NCI-H748 treated with DMSO at 0.1 percent for 48 hours (cell line): Measurements from ENCODE around the gene PDGFB.

ENCODE experiments used
- DNase-seq: peaks from one replicate; lab custom pipeline; 2025; lab: John Stamatoyannopoulos, UW

PDGFB gene

DNA sequence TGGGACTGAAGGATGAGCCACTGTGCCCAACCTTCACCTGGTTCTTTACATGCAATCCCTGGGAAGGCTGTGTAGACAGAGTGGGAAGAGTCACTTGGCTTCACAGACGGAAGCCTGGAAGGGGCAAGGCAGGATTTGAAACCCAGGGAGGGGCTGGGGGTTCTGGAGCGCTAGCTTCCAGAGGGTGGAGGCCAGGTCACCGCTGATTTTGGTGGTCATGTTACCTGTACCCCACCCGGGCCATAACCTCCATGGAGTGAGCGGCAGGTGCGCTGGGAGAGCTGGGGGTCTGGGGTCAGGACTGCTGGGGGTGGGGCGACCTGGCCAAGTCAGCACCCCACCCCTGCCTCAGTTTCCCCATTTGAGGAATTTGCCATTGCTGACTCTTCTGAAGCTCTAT lies 38.3 kb downstream of the PDGFB start:
- DNase-seq: no peak

DNA sequence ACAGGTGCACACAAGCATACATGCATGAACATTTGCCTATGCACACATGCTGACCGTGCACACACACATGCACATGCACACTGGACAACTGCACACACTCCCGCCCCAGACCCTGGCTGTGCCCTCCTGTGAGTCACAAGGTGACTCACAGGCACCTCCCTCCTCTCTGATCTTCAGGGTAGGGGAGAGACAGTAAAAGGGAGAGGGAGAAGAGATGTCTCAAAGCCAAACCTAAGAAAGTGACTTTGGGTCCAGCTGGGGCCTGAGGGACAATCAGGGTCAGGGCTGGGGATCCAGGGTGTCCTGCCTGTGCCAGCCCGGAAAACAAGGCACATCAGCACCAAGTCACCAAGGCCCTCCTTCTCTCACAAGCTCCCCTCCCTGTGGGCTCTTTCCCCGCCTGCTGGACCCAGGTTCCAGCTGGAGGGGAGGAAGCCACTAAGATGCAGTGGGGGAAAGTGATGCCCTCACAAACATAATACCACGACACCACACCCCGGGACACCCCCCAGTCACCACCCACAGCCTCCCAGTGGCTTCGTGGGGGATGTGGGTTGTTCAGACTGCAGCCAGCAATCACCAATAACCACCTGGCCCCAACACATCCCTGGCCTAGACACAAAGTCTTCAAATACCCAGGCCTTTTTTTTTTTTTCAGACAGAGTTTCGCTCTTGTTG lies 39.3 kb downstream of the PDGFB start:
- no peak for DNase-seq

DNA sequence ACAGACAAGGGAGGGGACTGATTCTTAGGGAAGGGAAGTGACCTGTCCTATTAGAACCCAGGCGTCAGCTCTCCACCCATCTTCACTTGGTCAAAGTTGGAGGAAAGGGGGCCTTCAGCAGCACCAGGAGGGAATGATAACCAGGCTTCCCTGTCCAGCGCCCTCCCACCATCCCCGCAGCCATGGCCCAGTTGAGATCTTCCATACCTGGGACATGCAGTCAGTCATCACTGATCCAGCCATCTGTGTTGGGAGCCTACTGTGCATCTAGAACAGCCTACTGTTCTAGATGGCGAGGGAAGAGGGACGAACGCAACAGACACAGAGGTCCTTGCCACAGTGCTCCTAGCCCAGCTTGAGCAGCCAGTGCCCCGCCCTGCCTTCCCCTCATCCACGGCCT lies 40.6 kb downstream of the PDGFB start:
- no peak for DNase-seq

DNA sequence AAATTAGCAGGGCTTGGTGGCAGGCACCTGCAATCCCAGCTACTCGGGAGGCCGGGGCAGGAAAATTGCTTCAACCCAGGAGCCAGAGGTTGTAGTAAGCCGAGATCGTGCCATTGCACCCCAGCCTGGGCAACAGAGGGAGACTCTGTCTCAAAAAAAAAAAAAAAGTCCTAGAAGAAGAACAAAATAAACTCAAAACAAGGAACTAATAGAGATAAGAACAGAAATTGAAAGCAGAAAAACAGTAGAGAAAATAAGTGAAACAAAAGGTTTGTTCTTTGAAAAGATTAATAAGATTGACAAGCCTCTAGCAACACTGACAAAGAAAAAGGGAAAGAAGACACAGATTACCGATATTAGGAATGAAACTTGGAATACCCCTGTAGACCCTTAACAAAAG lies 47.2 kb downstream of the PDGFB start:
- no peak for DNase-seq

DNA sequence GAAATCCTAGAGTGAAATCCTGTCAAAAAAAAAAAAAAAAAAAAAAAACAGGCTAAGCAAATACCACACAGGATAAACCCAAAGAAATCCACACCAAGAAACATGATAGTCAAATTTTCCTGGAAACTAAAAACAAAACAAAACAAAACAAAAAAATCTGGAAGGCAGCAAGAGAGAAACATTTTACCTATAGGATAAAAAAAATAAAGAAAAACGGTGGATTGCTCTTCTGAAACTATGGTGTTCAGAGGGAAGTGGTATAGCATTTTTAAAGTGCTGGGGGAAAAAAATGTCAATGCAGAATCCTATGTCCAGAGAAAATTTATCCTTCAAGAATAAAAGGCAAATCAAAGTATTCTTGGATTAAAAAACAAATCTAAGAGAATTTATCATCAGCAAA lies 50.7 kb downstream of the PDGFB start:
- no peak for DNase-seq

DNA sequence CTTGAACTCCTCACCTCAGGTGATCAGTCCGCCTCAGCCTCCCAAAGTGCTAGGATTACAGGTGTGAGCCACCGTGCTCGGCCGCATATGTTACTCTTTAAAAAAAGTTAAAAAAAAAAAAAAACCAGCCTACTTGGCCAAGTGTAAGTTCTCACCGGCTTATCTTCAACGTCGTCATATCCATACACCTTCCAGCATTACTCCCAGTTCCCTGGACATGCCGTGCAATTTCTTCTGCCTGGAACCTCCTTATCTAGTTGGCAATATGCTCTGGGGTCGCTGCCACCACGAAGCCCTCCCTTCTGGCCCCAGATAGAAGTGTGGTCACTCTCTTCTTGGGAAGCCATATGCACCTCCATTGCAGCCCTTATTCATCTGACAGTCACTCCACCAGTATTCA lies 56.0 kb downstream of the PDGFB start:
- no peak for DNase-seq

DNA sequence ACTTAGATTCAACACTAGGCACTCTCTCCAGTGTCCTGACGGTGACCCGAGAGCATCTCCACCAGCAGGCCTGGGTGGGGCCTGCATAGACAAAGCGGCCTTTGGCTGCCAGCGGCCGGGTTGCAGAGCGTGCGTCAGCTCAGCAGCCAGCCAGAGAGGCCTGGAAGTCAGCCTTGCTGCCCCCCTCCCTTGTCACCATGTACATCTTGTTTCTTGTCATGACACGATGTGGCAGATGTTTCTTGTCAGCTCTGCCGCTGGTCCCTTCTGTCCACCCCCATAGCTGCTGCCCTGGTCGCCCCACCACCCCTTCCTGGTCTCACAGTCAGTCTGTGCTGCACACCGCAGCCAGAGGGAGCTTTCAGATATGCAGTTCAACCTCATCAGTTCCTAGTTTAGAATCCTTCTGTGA lies 59.2 kb downstream of the PDGFB start:
- DNase-seq: no peak

DNA sequence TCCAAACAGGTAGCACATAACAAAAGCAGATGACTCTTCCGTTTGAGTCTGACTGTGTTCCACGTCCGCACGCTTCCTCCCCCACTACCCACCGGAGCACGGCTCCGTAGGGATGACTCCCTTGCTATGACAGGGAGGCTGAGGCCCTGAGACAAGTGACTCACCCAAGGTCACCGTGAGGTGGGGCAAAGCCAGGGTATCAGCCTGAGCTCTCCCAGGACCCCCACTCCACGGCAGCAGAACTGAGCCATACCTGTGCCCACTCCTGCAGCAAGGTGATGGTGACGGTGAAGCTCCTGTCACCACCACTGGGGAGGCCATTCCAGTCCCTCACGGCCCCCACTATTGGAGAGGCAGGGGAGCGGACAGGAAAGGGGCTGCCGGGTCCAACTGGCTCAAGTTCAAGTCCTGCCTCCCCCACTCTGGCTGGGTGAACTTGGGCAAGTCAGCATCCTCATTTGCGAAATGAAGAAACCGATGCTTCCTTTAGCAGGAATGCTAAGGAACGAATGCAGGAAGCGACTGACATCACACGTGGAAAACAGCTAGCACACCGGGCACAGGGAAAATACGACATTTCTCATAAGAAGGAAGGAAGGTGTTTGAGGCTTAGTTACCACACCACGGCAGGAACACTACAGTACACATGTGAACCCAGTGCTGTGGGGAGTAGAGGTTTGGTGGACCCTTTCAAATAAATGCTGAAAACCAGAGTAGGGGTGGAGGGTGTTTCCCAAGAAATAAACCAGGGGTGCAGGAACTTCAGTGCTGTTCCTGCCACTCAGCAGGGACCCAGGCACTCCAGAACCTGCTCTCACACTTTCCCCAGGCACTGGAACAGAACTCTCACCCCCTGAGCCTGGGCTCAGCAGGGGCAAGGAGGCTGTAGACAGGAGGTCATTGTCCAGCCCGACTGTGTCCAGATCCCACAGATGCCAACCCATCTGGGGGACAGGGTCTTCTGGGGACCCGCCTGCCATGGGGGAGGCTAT lies 59.9 kb downstream of the PDGFB start:
- DNase-seq: no peak

DNA sequence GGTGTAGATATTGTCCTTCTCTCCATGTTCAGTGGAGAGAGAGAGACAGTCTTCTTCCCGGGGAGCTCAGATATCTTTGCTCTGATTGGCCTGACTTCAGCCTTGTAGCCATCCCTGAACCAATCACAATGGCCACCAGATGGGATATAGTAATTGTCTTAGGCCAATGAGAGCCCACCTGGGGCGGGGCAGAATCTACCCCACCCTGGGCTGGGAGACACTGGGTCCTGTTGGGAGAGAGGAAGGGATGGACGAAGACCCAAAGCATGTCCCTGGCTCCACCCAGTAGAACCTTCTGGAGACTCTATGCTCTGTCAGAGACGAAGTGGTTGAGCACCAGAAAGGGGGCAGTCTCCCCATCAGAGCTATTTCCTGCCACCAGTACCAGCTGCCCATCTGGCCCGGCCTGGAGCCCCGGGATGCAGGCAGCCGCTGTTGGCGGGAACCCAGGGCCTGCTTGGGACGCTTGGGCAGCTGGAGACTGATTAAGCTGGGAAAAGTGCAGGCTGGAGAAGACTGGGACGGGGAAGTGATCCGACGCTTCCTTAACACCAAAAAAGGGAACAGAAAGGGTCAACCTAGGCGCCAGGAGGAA lies 60.7 kb downstream of the PDGFB start:
- DNase-seq: no peak

DNA sequence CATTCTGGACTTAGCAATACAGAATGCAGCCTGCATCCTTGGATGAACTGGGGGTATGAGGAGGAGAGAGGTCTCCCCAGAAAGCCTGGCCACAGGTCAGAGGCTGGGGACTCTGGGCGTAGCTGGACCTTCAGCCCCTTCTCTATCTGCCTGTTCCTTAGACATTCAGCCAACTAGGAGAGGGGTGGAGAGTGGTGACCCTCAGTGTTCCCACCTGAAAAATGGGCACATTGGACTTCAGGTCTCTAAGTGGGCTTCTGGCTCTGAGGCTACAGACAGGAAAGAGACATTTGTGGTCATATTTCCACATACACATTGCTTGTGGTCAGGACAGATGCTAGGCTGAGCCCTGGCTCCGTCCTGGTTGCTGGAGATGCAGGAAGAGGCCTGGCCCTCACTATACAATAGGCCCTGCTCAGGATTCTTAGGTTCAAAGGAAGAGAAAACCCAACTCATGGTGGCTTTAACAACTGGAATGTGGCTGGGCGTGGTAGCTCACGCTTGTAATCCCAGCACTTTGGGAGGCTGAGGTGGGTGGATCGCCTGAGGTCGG lies 62.2 kb downstream of the PDGFB start:
- DNase-seq: no peak

DNA sequence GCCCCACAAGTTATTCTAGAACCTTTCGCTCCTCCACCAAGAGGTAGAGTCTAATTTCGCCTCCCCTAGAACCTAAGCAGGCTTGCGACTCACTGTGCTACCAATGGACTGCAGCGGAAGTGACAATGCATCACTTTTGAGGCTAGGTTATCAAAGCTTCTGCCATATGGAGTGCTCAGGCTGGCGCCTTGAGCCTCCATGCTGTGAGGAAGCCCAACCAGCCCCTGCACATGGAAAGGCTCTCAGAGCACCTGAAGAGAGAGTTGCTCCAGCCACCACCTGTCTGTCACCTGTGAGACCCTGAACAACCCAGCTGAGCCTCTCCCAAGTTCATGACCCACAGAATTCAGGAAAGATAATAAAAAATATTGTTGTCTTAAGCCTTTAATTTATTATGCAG lies 63.0 kb downstream of the PDGFB start:
- DNase-seq: no peak

DNA sequence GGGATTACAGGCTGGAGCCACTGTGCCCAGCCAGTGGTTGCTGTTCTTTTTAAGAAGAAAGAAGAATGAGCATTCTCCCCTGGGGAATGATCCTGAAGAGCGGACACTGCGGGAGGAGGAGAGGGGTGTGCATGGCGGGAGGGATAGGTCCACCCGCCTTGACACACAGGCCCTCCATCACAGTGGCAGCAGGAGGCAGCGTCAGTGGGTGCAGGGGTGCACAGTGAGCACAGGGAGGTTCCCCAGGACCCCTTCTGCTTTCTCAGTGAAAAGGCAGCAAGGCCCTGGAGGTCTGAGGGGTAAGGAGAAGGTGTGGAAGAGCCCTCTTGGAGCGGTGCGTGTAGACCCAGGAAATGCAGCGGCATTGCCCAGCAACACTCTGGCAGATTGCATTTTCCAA lies 63.4 kb downstream of the PDGFB start:
- no peak for DNase-seq

DNA sequence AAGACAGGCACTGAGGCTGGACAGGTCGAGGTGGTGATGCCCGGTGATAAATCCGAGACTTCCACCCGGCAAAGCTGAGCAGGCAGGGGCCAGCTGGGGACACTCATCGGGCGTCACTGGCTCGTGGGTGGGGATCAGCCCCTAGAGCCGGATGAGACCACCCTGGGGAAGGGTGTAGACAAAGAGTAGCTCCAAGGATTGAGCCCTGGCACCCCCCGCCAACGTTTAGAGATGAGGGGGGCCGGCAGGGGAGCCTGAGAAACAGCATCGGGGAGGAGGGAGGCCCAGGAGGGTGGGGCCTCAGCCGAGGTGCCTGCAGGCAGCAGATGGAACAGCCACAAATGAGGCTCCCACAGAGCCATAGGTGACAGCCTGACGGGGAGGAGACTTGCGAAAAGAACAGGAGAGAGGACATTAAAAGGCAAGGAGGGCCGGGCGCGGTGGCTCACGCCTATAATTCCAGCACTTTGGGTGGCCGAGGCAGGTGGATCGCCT lies 64.9 kb downstream of the PDGFB start:
- no peak for DNase-seq

DNA sequence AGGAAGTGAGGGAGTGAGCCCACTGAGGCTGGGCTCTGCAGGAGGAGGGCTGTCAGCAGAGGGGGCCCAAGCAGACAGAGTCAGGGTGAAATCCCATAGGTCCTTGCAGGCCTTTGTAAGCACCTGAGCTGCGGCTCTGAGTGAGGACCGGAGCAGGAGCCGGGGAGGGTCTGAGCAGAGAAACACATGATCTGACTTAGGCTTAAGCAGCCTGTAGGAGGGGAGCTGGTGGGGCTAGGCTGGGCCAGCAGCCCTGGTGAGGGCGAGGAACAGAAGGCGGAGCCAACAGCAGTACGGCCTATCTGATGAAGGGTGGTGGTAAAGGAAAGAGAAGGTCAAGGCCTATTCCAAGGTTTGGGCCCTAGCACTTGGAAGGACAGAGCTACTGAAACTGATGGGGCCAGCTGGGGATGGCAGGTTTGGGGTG lies 65.4 kb downstream of the PDGFB start:
- DNase-seq: no peak

DNA sequence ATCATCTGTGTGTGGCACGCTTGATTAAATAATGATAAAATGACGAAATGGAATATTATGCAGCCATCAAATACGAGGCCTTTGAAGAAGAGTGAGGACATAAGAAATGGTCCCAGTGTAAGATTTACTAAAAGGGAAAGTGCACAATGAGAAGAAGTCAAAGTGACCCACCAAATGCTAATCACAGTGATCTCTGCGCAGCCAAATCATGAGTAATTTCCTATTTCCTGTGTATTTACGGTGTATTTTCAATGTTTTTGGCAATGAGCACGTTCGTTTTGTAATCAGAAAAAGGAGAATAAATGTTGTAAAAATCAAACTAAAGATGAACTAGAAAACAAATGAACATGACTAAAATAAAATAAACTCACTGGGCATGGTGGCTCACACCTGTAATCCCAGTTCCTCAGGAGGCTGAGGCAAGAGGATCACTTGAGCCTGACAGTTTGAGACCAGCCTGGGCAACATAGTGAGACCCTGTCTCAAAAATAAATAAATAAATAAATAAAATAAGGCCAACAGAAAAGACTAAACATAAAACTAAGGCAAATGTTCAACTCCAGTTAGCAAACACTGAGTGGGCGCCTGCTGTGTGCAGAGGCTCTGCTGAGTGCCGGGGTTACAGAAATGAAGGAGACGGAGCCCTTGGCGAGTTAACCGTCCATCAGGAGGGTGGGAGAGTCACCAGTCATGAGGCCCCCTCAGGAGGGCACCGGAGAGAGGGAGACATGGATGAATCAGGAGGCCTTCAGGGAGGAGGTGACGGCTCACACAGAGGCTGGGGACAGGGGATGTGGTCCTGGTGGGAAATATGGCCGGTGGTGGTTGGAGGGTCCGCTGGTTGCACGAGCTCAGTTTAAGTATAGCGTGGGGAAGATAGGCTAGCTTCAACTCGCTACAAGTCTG lies 66.3 kb downstream of the PDGFB start:
- DNase-seq: no peak

DNA sequence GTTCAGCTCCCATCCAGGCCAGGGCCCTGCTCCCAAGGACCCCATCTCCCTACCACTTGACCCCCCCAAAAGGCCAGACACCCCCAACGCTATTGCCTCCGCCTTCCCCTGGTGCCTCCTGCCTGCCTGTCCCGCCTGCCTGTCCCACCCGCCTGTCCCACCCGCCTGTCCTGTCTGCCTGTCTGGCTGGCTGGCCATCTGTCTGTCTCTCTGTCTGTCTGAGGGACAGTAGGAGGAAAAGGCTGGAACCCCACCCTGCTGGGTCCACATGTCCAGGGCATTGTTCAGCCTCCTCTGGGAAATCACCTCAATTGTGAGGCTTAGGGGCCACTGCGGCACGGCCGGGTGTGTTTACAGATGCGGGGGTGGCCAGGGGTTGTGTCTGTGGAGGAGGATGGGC lies 67.0 kb downstream of the PDGFB start:
- DNase-seq: no peak

DNA sequence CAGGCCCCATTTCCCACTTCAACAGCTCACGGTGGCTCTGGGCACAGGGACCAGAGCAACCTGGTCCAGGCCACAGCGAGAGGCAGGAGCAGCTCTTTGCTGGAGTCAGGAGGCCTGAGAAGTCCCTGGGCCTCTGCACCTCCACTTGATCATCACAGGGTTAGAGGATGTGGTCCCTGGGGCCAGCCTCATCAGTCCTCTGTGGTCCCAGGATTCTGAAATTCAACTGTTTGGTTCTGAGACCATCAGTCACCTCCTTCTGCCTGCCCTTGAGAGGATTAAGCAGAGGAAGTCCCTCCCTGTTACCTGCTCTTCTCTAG lies 67.4 kb downstream of the PDGFB start:
- no peak for DNase-seq

DNA sequence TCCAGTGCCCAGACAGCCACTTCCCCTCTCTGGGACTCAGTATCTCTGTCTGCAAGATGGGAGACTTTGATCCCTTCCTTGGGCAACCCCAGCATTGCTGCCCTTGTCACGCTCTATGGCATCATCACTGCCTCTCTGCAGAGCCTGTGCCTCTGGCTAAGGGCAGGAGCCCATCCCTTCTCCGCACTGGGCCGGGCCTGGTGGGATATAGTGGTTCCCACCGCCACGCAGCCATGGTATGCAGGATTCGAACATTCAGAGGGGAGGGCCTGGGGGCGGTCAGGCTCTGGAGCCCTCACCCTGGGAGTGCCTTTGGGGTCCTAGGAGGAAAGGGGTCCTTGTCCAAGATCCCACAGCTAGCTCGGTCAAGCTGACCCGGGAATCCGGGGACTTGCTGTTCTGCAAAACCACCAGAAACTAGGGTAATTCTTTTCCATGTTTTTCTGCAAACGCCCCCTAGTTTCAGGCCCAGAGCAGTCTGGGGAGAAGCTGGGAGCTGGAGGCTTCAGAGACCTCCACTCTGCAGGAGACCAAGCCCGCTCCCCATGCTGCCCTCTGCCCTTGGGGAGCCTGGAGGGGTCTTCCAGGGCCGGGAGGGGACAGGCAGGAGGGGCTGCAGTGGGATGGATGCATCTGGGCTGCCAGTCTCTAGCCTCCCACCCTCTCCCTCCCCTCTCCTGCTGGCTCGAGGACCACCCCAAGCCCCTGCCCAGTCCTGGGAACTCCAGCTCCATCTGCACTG lies 67.9 kb downstream of the PDGFB start:
- DNase-seq: no peak

DNA sequence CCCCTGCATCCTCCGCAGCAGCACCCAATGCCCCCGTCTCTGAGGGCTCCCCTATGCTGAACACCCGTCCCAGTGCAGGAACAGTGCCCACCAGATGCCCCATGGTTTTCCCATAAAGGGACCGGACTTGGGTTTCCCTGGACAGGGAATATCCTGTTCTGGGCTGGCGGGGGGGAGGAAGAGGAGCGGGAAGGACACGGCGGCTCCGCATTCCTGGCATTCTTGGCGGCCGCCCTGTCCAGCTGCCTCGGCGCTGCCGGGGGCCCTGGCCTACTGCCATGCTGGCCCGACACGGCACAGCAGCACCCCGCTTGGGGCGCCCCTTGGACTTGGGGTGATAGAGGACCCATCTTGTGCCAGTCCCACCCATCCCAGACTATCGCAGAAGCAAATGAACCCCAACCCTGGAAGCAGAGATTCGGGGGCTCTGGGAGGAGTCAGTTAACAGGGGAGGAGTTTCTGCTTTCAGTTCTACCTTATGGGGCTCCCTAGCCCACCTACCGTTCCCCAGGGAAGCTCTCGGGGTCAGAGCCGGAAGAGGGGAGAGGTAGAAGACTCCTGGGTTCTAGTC lies 68.6 kb downstream of the PDGFB start:
- DNase-seq: no peak

DNA sequence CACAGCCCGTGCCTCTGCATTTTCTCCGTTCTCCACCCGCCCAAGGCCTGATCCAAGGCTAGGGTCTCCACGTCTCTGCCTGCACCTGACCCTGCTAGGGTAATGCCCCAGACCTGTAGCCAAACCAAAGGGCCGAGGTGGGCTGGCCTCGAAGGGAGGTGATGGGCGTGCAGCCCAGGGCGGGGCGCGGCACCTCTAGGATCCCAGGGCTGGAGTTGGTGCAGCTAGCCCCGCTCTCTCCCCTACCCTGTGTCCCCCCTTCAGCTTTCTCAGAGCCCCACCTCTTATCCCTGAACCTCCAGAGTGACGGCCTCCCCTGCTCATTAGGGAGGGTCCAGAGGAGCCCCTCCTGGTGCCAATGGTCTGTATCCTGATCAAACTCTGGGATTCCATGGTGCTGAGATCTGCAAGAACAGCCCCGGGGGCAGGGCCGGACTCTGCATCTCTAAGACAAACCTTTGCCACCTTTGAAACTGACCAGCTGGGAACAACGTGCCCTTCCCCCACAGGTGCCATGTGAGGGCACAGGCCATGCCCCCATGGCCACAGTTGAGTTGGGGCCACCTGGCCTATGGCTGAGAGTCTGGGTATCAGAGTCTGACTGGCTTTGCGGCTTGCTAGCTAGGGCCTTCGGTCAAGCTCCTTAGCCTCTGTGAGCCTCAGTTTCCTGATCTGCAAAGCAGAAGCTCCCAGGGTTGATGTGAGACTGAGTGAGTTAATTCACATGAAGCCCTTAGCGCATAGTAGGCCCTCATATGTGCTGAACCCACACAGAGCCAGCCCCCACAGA lies 69.2 kb downstream of the PDGFB start:
- no peak for DNase-seq
